Rectal smooth muscle tissue (tissue), 1 donor: ENCODE data around the gene DNAAF9.
"Not testable (repeated sequence)": the region's sequence is repeated elsewhere in the genome, so short reads cannot be mapped to it uniquely, and the experiment has no call there.

ENCODE experiments used
- H3K27ac ChIP-seq: one replicate; pipeline ENCODE4 v1.7.0; 2013; ENCODE audit warnings: low read depth, low read length, inconsistent platforms
- H3K27me3 ChIP-seq: one replicate; pipeline ENCODE4 v1.7.0; 2013; ENCODE audit warnings: low read length; ENCODE audit not compliant: control insufficient read depth, insufficient read depth
- H3K36me3 ChIP-seq: one replicate; pipeline ENCODE4 v1.7.0; 2013; ENCODE audit warnings: low read length; ENCODE audit not compliant: control insufficient read depth, insufficient read depth
- H3K4me1 ChIP-seq: one replicate; pipeline ENCODE4 v1.7.0; 2013; ENCODE audit warnings: low read length; ENCODE audit not compliant: control insufficient read depth, insufficient read depth
- H3K4me3 ChIP-seq: one replicate; pipeline ENCODE4 v1.7.0; 2013; ENCODE audit warnings: low read length
- H3K9ac ChIP-seq: one replicate; pipeline ENCODE4 v1.7.0; 2013; ENCODE audit warnings: low read length

The DNAAF9 gene

DNA sequence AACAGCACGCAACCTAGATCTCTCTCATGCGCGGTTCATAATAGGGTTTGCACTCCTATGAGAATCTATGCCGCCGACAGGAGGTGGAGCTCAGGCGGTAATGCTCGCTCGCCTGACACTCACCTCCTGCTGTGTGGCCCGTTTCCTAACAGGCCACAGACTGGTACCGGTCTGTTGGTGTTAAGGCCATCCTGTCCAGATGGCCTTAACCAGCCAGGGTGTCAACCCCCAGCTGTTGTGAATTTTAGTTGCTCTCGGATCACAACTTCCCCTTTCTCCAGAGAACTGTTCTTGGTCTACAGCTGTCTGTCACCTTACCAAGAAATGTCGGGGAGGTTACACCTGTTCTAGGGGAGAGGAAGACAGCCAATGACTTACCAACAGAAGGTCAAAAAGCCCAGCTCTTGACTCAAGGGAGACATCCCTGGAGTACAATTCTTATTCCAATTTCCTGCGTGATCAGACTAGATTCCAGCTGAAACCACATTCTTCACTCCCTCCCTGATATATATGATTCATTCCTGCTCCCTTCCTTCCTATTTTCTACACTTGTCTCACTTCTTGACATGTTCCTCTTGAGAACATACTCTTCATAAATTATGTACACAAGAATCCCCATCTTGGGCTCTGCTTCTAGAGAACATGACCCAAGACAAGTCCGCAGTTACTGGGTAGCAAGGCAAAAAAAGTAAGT, 23.1 kb upstream of the DNAAF9 start:
- H3K27me3 ChIP-seq: no peaks in the 10 kb centered on the region
- no peak overlapping the region for H3K4me3 ChIP-seq
- H3K36me3 ChIP-seq: no peaks in the 10 kb centered on the region
- H3K27ac ChIP-seq: no peak overlapping the region
- no peaks in the 10 kb centered on the region for H3K4me1 ChIP-seq
- no peak overlapping the region for H3K9ac ChIP-seq

DNA sequence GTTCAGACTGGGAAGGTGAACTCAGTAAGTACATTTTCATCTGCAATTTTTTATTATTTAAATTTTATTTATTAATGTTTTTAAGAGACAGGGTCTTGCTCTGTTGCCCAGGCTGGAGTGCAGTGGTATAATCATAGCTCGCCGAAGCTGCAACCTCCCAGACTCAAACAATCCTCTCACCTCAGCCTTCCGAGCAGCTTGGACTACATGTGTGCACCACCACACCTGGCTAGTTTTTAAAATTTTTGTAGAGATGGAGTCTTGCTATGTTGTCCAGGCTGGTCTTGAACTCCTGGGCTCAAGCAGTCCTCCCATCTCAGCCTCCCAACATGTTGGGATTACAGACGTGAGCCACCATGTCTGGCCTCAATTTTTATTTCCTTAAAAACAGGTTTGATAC, 19.3 kb upstream of the DNAAF9 start:
- H3K27ac ChIP-seq, H3K4me1 ChIP-seq, H3K36me3 ChIP-seq, H3K9ac ChIP-seq, H3K4me3 ChIP-seq, H3K27me3 ChIP-seq: not testable (repeated sequence)

DNA sequence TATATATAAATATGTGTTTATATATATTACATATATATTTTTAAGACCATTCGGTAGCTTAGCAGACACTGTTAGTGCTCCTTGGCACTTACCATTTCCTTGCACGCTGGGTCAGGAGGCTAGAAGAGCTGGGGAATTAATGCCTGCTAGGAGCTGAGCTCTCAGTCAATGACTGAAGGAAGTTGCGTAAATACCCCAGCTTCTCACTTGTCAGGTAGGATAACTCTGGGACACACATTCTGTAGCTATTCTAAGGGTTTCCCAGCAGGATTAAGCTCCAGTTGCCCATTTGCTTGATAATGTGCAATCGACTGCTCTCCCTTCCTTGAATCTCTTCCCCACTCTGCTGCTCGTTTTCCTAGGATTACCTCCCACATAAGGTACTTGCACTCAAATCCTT, 15.7 kb upstream of the DNAAF9 start:
- Histone ChIP-seq H3K36me3 (no peaks in the 10 kb centered on the region), H3K27me3 (no peaks in the 10 kb centered on the region), H3K4me3 (no peak overlapping the region), H3K4me1 (no peaks in the 10 kb centered on the region), H3K27ac (no peak overlapping the region), H3K9ac (no peak overlapping the region)

DNA sequence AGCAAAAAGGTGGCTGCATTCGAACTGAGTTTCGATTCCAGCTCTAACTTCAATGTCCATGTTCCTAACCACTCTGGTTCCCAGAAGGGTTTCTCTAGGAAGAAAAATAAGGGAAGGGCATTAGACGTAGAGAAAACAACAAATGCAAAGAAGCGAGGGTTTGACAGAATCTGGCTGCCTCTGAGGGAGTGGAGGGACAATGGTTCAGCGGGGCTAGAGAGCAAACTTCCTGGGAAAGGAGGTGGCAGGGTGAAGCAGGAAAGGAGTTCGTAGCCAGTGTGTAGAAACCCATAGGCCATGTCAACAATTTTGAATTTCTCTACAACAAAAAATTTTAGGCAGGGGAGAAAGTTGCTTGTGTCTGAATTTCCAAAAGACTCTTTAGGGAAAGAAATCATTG, 14.5 kb upstream of the DNAAF9 start:
- no peak overlapping the region for H3K9ac ChIP-seq
- H3K27ac ChIP-seq: no peak overlapping the region
- H3K4me3 ChIP-seq: no peak overlapping the region
- H3K27me3 ChIP-seq: no peaks in the 10 kb centered on the region
- H3K4me1 ChIP-seq: no peaks in the 10 kb centered on the region
- H3K36me3 ChIP-seq: no peaks in the 10 kb centered on the region

DNA sequence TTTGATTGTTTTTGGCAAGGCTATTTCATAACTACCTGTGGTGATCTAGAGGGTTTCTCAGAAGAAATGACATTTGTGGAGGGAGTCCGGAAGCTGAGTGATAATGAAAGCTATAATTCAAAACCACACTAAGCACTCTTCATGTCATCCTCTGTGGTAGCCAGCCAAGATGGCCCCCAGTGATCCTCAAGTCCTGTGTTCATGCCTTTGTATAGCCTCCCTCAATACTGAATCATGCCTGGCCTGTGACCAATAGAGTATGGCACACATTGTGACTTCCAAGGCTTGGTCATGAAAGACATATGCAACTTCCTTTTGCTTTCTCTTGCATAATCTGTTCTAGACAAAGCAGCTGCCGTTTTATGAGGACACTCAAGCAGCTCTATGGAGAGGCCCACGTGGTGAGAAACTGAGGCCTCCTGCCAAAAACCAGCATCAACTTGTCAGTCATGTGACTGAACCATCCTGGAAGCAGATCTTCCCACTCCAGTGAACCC, 12.8 kb upstream of the DNAAF9 start:
- H3K4me1 ChIP-seq: no peaks in the 10 kb centered on the region
- no peak overlapping the region for H3K9ac ChIP-seq
- no peak overlapping the region for H3K4me3 ChIP-seq
- H3K27ac ChIP-seq: no peak overlapping the region
- no peaks in the 10 kb centered on the region for H3K36me3 ChIP-seq
- no peaks in the 10 kb centered on the region for H3K27me3 ChIP-seq

DNA sequence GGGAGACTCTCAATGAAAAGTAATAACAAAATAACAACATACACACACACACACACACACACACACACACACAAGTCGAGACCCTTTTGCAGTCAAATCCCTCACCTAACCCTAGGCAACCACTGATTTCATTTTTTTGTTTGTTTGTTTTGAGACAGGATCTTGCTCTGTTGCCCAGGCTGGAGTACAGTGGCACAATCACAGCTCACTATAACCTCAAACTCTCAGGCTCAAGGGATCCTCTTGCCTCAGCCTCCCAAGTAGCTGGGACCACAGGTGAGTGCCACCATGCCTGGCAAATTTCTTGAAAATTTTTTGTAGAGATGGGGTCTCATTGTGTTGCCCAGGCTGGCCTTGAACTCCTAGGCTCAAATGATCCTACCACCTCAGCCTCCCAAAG, 10.7 kb upstream of the DNAAF9 start:
- H3K9ac ChIP-seq, H3K27ac ChIP-seq, H3K4me1 ChIP-seq, H3K36me3 ChIP-seq, H3K4me3 ChIP-seq, H3K27me3 ChIP-seq: not testable (repeated sequence)

DNA sequence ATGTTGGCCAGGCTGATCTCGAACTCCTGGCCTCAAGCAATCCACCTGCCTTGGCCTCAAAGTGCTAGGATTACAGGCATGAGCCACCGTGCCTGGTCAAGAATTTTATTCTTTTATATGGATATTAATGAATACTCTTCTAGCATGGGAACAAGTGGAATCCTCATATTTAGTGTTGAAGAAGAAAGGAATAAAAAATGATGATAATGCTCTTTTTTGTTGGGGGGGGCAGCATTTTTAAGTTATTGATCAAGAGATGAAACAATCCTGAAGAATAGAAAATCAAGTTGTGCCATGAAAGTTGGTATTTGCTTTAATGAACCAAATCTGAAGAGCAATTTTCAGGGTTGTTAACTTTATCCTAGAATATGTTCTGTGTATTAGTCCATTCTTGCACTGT, 6.7 kb upstream of the DNAAF9 start:
- no peaks in the 10 kb centered on the region for H3K4me1 ChIP-seq
- H3K36me3 ChIP-seq: no peaks in the 10 kb centered on the region
- H3K9ac ChIP-seq: no peak overlapping the region
- no peaks in the 10 kb centered on the region for H3K27me3 ChIP-seq
- no peak overlapping the region for H3K4me3 ChIP-seq
- no peak overlapping the region for H3K27ac ChIP-seq

DNA sequence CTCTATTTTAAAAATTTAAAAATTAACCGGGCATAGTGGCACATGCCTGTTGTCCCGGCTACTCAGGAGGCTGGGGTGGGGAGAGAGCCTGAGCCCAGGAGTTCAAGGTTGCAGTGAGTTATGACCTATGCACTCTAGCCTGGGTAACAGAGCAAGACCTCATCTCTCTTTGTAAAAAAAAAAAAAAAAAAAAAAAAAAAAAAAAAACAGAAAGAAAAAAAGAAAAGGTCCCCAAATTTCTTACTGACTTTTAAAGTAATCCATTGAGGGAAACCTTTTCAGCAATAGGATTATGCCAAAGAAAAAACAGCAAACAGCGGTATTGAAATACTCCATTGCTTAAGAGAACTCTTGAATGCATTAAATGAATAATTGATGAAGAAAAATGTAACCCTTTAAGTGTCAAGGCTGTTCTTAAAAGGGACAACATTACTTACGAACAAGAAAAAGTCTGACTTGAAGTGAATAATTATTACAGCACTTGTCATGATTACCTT, 6.0 kb upstream of the DNAAF9 start:
- H3K36me3 ChIP-seq: no peaks in the 10 kb centered on the region
- H3K9ac ChIP-seq: no peak overlapping the region
- H3K4me1 ChIP-seq: no peaks in the 10 kb centered on the region
- H3K27ac ChIP-seq: no peak overlapping the region
- H3K4me3 ChIP-seq: no peak overlapping the region
- no peaks in the 10 kb centered on the region for H3K27me3 ChIP-seq

DNA sequence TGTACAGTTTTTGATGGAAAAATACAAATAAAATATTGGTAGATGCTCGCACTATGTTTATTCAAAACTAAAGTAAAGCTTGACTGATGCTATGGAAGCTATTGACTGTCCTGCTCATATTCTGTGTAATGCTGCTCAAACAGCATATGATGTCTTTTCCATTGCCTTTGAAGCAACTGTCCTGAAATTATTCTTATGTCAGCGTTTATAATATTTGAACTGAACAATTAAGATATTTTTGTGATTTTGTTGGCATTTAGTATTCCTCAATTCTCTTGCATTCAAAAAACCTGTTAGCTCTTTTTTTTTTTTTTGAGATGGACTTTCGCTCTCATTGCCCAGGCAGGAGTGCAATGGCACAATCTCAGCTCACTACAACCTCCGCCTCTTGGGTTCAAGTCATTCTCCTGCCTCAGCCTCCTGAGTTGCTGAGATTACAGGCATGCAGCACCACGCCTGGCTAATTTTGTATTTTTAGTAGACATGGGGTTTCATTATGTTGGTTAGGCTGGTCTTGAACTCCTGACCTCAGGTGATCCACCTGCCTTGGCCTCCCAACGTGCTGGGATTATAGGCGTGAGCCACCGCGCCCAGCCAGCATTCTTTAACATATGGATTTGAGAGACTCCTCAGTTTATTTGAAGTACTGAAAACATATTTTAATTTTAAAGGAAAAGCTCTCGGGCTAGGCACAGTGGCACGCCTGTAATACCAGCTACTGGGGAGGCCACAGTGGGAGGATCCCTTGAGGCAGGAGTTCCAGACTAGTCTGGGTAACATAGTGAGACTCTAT, 5.3 kb upstream of the DNAAF9 start:
- Histone ChIP-seq H3K27ac (no peak overlapping the region), H3K4me3 (no peak overlapping the region), H3K4me1 (peaks cover 4% of the 10 kb centered on the region), H3K9ac (no peak overlapping the region), H3K36me3 (no peaks in the 10 kb centered on the region), H3K27me3 (no peaks in the 10 kb centered on the region)

DNA sequence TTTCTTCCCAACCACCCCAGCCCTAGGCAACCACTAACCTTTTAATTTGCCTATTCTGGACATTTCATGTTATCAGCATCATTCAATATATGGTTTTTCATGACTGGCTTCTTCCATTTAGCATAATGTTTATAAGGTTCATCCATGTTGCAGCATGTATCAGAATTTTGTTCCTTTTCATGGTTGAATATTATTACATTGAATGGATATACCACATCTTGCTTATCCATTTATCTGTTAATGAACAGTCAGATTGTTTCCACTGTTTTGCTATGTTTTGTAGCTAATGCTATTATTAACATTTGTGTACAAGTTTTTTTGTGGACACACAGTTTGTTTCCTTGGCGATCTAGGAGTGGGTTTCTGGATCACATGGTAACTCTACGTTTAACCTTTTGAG, 3.0 kb upstream of the DNAAF9 start:
- H3K9ac ChIP-seq: no peak overlapping the region
- peaks cover 8% of the 10 kb centered on the region for H3K4me1 ChIP-seq
- no peak overlapping the region for H3K27ac ChIP-seq
- H3K36me3 ChIP-seq: no peaks in the 10 kb centered on the region
- no peak overlapping the region for H3K4me3 ChIP-seq
- H3K27me3 ChIP-seq: no peaks in the 10 kb centered on the region

DNA sequence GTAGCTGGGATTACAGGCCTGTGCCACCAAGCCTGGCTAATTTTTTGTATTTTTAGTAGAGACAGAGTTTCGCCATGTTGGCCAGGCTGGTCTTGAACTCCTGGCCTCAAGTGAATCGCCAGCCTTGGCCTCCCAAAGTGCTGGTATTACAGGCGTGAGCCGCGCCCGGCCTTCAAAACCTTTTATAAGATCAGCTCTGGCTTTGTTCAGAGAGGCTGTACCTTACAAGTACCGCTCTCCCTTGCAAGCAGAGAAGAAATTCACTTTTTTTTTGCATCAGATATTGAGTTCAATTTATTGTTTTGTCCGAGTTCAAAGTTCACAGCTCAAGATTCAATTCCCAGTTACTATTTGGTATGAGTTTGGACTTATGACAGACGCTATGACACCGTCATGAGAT, 1.9 kb upstream of the DNAAF9 start:
- no peaks in the 10 kb centered on the region for H3K27me3 ChIP-seq
- H3K36me3 ChIP-seq: no peaks in the 10 kb centered on the region
- H3K4me1 ChIP-seq: peaks cover 8% of the 10 kb centered on the region
- no peak overlapping the region for H3K9ac ChIP-seq
- no peak overlapping the region for H3K4me3 ChIP-seq
- H3K27ac ChIP-seq: peak overlapping the region; percentile 50

DNA sequence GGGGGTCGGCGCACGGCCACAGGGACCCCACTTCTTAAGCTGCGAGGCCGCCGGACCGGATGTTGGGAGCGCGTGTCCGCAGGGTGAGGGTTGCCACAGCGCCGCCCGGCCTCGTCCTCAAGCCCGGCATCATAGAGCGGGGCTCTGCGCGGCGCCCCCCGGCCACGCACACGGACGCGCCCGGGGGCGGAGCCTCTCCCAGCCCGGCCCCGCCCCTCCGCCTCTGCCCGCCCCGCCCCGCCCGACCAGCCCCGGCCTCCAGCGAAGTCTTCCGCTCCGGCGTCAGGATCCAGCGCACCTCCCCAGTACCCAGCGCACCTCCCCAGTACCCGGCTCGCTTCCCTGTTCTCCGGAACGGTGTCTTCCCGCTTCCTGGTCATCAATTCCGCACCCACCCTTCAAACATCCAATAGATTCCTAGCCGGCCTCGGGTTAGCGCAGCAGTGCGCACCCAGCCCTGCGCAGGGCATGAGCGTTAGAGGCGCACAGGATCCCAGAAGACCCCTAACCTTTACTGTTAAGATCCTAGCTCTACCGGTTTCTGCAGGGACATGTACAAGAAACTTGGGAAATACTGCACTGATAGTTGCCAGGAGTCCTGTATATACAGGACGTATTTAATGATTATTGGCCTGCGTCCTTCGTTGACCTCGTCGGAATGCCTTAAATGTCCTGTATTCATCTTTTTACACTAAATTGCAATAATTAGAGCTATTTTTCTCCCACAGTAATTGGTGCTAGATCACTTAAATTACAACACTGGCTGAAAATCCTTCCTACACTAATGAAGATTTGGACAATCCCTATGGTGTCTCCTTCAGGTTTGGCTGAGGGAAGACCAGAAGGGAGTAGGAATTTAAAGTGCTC, 535 bp upstream of the DNAAF9 start:
- Histone ChIP-seq H3K4me1 (peaks cover 8% of the 10 kb centered on the region), H3K4me3 (peak overlapping the region; percentile 98), H3K9ac (peak overlapping the region; percentile 70), H3K36me3 (no peaks in the 10 kb centered on the region), H3K27ac (peak overlapping the region; percentile 88), H3K27me3 (no peaks in the 10 kb centered on the region)
